IgD-negative memory B cell (primary cell): ENCODE data around the gene GDPD5. TPM values are rescaled to one million over a fixed set of nuclear protein-coding genes. Genes with fewer than 3 reads are reported as not detected.

Experiments
- H3K27ac Mint-ChIP-seq, 3 donors: one replicate each; pipeline ENCODE4 v1.8.0; 2020 to 2022; ENCODE audit warnings: mild to moderate bottlenecking in 3 of 3, mixed read lengths in 3 of 3, moderate library complexity in 1 of 3
- H3K27me3 Mint-ChIP-seq: one replicate; pipeline ENCODE4 v1.8.0; 2021; ENCODE audit warnings: mixed read lengths
- H3K36me3 Mint-ChIP-seq: one replicate; pipeline ENCODE4 v1.8.0; 2020; ENCODE audit warnings: mild to moderate bottlenecking, mixed read lengths
- H3K4me1 Mint-ChIP-seq, 3 donors: one replicate each; pipeline ENCODE4 v1.8.0; 2020 to 2022; ENCODE audit warnings: mixed read lengths in 3 of 3, mild to moderate bottlenecking in 1 of 3
- H3K4me3 Mint-ChIP-seq, 4 donors: one replicate each; pipeline ENCODE4 v1.8.0; 2020 to 2022; ENCODE audit warnings: mild to moderate bottlenecking in 4 of 4, mixed read lengths in 4 of 4, moderate library complexity in 3 of 4
- H3K9me3 Mint-ChIP-seq, 3 donors: one replicate each; pipeline ENCODE4 v1.8.0; 2020 to 2021; ENCODE audit warnings: mixed read lengths in 3 of 3, mild to moderate bottlenecking in 1 of 3
- polyA plus RNA-seq: library from polyadenylated mRNA; unstranded; fragments of 300-500 nt; fragmentation: Illumina TruSeq; gene quantifications from one replicate; pipeline ENCODE4 v1.2.3, GENCODE V29; 2021

The GDPD5 gene
- polyA plus RNA-seq, result 27.8 TPM

GRCh38 chr11:75525433-75526191 is at the start of gene GDPD5:
Gene GDPD5, minus strand, starts transcription at chr11:75525941. Its CDS starts 48,206 bp downstream, at chr11:75477735.
- Mint-ChIP-seq H3K27me3 (peaks cover 4% of the 10 kb centered on the region), H3K27ac (peak within 1 kb of the TSS in 2 of 3 donors; percentile 71 to 77), H3K4me1 (peaks cover 17 to 38% (median 29%) of the 10 kb centered on the region in 3 donors), H3K9me3 (no peaks in the 10 kb centered on the region), H3K4me3 (peak within 1 kb of the TSS; percentile 85 to 98 (median 94)), H3K36me3 (no peaks in the 10 kb centered on the region)

- Mint-ChIP-seq H3K9me3 (peaks cover 0 to 6% (median 0%) of the 10 kb centered on the region in 3 donors), H3K36me3 (no peaks in the 10 kb centered on the region), H3K4me1 (peaks cover 7 to 11% (median 7%) of the 10 kb centered on the region in 3 donors), H3K4me3 (no peak overlapping the region), H3K27me3 (peaks cover 3% of the 10 kb centered on the region), H3K27ac (peak overlapping the region in 1 of 3 donors; percentile 20)
Measured at GRCh38 chr11:75574698-75575602, 49.2 kb upstream of the GDPD5 start.

- H3K4me1 Mint-ChIP-seq, result peaks cover 7 to 11% (median 7%) of the 10 kb centered on the region in 3 donors
Measured at GRCh38 chr11:75572744-75573143, 47.0 kb upstream of the GDPD5 start.

GRCh38 chr11:75571625-75572024 is 45.9 kb upstream of the GDPD5 start:
- H3K27me3 Mint-ChIP-seq, result peaks cover 3% of the 10 kb centered on the region
- H3K9me3 Mint-ChIP-seq, result peaks cover 0 to 5% (median 0%) of the 10 kb centered on the region in 3 donors
- no peaks in the 10 kb centered on the region for H3K36me3 Mint-ChIP-seq
- no peak overlapping the region for H3K27ac Mint-ChIP-seq
- no peak overlapping the region for H3K4me3 Mint-ChIP-seq
- peaks cover 5 to 7% (median 5%) of the 10 kb centered on the region in 3 donors for H3K4me1 Mint-ChIP-seq

More at GRCh38 chr11:75572744-75573143, 47.0 kb upstream of the GDPD5 start:
- peaks cover 3% of the 10 kb centered on the region for H3K27me3 Mint-ChIP-seq
- H3K4me3 Mint-ChIP-seq, result no peak overlapping the region
- H3K9me3 Mint-ChIP-seq, result peaks cover 0 to 6% (median 0%) of the 10 kb centered on the region in 3 donors
- no peaks in the 10 kb centered on the region for H3K36me3 Mint-ChIP-seq
- no peak overlapping the region for H3K27ac Mint-ChIP-seq

- Mint-ChIP-seq H3K4me1 (no peaks in the 10 kb centered on the region), H3K27me3 (peaks cover 3% of the 10 kb centered on the region), H3K9me3 (no peaks in the 10 kb centered on the region), H3K4me3 (peak overlapping the region in 1 of 4 donors; percentile 34), H3K36me3 (no peaks in the 10 kb centered on the region), H3K27ac (no peak overlapping the region)
Measured at GRCh38 chr11:75570559-75571139, 44.9 kb upstream of the GDPD5 start.

- no peaks in the 10 kb centered on the region for H3K36me3 Mint-ChIP-seq
- no peaks in the 10 kb centered on the region for H3K9me3 Mint-ChIP-seq
- no peak overlapping the region for H3K27ac Mint-ChIP-seq
- H3K27me3 Mint-ChIP-seq, result no peaks in the 10 kb centered on the region
- no peak overlapping the region for H3K4me3 Mint-ChIP-seq
- H3K4me1 Mint-ChIP-seq, result peaks cover 0 to under 1% (median under 1%) of the 10 kb centered on the region in 3 donors
Measured at GRCh38 chr11:75568616-75569219, 43.0 kb upstream of the GDPD5 start.

- Mint-ChIP-seq H3K4me1 (peaks cover 1 to 5% (median 3%) of the 10 kb centered on the region in 3 donors), H3K27me3 (no peaks in the 10 kb centered on the region), H3K36me3 (no peaks in the 10 kb centered on the region), H3K27ac (no peak overlapping the region), H3K4me3 (peak overlapping the region in 1 of 4 donors; percentile 70), H3K9me3 (no peaks in the 10 kb centered on the region)
Measured at GRCh38 chr11:75567971-75568370, 42.2 kb upstream of the GDPD5 start.

GRCh38 chr11:75566763-75567279 is 41.1 kb upstream of the GDPD5 start:
- no peak overlapping the region for H3K4me3 Mint-ChIP-seq
- no peaks in the 10 kb centered on the region for H3K27me3 Mint-ChIP-seq
- peaks cover 5 to 11% (median 7%) of the 10 kb centered on the region in 3 donors for H3K4me1 Mint-ChIP-seq
- H3K27ac Mint-ChIP-seq, result no peak overlapping the region
- no peaks in the 10 kb centered on the region for H3K9me3 Mint-ChIP-seq
- H3K36me3 Mint-ChIP-seq, result no peaks in the 10 kb centered on the region

- no peaks in the 10 kb centered on the region for H3K36me3 Mint-ChIP-seq
- peaks cover 5 to 13% (median 7%) of the 10 kb centered on the region in 3 donors for H3K4me1 Mint-ChIP-seq
- no peaks in the 10 kb centered on the region for H3K9me3 Mint-ChIP-seq
- peaks cover 2% of the 10 kb centered on the region for H3K27me3 Mint-ChIP-seq
- peak overlapping the region in 1 of 3 donors; percentile 80 for H3K27ac Mint-ChIP-seq
- H3K4me3 Mint-ChIP-seq, result no peak overlapping the region
Measured at GRCh38 chr11:75565916-75566762, 40.4 kb upstream of the GDPD5 start.

- peaks cover 5% of the 10 kb centered on the region for H3K27me3 Mint-ChIP-seq
- no peaks in the 10 kb centered on the region for H3K9me3 Mint-ChIP-seq
- H3K4me1 Mint-ChIP-seq, result peaks cover 5 to 14% (median 7%) of the 10 kb centered on the region in 3 donors
- H3K4me3 Mint-ChIP-seq, result peak overlapping the region in 1 of 4 donors; percentile 7
- no peak overlapping the region for H3K27ac Mint-ChIP-seq
- H3K36me3 Mint-ChIP-seq, result no peaks in the 10 kb centered on the region
Measured at GRCh38 chr11:75565221-75565814, 39.6 kb upstream of the GDPD5 start.

- H3K9me3 Mint-ChIP-seq, result no peaks in the 10 kb centered on the region
- peak overlapping the region in 3 of 4 donors; percentile 72 to 81 (median 80) for H3K4me3 Mint-ChIP-seq
- no peak overlapping the region for H3K27ac Mint-ChIP-seq
- H3K4me1 Mint-ChIP-seq, result peaks cover 5 to 14% (median 7%) of the 10 kb centered on the region in 3 donors
- H3K36me3 Mint-ChIP-seq, result no peaks in the 10 kb centered on the region
- H3K27me3 Mint-ChIP-seq, result peaks cover 7% of the 10 kb centered on the region
Measured at GRCh38 chr11:75563978-75564552, 38.3 kb upstream of the GDPD5 start.

GRCh38 chr11:75563501-75563977 is 37.8 kb upstream of the GDPD5 start:
- Mint-ChIP-seq H3K27ac (peak overlapping the region in 2 of 3 donors; percentile 59 to 88), H3K4me3 (peak overlapping the region; percentile 60 to 95 (median 76)), H3K4me1 (peaks cover 5 to 14% (median 7%) of the 10 kb centered on the region in 3 donors), H3K27me3 (peaks cover 7% of the 10 kb centered on the region), H3K9me3 (no peaks in the 10 kb centered on the region), H3K36me3 (no peaks in the 10 kb centered on the region)
